D721Med (cell line): Measurements from ENCODE around the gene PPP6C.
"Not testable (repeated sequence)": the region's sequence is repeated elsewhere in the genome, so short reads cannot be mapped to it uniquely, and the experiment has no call there.

Experiments
- DNase-seq: peaks from one replicate; pipeline ENCODE4 v3.0.0; 2011; ENCODE audit warnings: low spot score; ENCODE audit not compliant: insufficient read length
- FAIRE-seq: peaks from 2 replicates; lab custom pipeline; 2011; peaks lifted over from hg19 to GRCh38; lab: Jason Lieb, UNC
- TF ChIP-seq, protein P1 (sequence below): IDR thresholded peaks from 2 replicates; pipeline ENCODE4 v1.5.1; 2012; ENCODE audit warnings: mild to moderate bottlenecking, control low read depth; ENCODE audit not compliant: insufficient read depth; ENCODE audit errors: missing control alignments

Gene PPP6C

DNA sequence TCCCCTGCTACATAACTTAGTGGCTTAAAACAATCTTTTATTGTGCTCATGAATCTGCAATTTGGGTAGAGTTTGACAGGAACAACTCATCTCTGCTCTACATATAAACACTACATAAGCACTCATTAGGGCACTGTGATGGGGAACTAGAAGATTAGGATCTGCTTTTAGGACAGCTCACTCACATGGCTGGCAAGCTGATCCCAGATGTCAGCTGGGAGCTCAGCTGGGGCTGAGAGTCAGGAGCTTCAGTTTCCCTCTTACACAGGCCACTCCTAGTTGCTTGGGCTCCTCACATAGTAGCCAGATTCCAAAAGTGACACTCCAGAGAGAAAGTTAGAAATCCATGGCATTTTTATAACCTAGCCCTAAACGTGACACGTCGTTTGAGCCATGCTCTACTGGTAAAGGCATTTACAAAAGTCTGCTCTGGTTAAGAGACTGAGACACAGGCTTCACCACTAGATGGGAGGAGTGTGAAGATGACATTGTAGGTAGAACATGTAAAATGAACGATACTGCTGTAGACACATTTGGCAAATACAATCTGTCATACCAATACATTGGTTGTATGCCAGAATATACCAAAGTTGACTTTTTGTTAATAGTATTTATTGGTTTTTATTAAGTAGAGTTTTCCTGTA lies 69.8 kb downstream of the PPP6C start:
- DNase-seq (no peak), FAIRE-seq (no peak)
- TF ChIP-seq, protein P1, sequence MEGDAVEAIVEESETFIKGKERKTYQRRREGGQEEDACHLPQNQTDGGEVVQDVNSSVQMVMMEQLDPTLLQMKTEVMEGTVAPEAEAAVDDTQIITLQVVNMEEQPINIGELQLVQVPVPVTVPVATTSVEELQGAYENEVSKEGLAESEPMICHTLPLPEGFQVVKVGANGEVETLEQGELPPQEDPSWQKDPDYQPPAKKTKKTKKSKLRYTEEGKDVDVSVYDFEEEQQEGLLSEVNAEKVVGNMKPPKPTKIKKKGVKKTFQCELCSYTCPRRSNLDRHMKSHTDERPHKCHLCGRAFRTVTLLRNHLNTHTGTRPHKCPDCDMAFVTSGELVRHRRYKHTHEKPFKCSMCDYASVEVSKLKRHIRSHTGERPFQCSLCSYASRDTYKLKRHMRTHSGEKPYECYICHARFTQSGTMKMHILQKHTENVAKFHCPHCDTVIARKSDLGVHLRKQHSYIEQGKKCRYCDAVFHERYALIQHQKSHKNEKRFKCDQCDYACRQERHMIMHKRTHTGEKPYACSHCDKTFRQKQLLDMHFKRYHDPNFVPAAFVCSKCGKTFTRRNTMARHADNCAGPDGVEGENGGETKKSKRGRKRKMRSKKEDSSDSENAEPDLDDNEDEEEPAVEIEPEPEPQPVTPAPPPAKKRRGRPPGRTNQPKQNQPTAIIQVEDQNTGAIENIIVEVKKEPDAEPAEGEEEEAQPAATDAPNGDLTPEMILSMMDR: no peak

DNA sequence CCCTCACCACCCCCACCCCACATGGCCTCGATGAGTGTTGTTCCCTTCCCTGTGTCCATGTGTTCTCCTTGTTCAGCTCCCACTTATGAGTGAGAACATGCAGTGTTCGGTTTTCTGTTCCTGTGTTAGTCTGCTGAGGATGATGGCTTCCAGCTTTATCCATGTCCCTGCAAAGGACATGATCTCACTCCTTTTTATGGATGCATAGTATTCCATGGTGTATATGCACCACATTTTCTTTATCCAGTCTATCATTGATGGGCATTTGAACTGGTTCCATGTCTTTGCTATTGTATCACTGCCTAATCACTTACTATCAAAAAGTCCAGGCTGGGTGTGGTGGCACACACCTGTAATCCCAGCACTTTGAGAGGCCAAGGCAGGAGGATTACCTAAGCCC lies 70.9 kb downstream of the PPP6C start:
- FAIRE-seq, DNase-seq: not testable (repeated sequence)

DNA sequence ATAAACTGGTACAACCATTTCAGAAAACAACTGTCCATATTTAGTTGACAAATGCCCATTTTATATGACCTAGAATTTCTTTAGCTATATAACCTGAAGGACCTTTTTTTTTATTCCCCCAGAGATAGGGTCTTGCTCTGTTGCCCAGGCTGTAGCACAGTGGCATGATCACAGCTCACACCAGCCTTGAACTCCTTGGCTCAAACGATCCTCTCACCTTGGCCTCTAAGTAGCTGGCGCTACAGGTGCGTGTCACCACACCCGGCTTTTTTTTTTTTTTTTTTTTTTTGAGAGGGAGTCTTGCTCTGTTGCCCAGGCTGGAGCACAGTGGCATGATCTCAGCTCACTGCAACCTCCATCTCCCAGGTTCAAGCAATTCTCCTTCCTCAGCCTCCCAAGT lies 75.1 kb downstream of the PPP6C start:
- not testable (repeated sequence) for DNase-seq, FAIRE-seq

DNA sequence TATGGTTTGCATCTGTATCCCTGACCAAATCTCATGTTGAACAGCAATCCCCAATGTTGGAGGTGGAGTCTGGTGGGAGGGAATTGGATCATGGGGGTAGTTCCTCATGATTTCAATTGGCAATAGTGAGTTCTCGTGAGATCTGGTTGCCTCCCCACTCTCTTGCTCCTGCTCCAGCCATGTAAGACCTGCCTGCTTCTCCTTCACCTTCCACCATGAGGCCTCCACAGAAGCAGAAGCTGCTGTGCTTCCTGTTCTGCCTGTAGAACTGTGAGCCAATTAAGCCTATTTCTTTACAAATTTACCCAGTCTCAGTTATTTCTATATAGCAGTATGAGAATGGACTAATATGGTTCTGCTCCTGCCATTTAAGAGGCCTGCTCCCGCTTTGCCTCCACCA lies 79.1 kb downstream of the PPP6C start:
- no peak for DNase-seq
- TF ChIP-seq, protein P1: no peak
- FAIRE-seq: no peak

DNA sequence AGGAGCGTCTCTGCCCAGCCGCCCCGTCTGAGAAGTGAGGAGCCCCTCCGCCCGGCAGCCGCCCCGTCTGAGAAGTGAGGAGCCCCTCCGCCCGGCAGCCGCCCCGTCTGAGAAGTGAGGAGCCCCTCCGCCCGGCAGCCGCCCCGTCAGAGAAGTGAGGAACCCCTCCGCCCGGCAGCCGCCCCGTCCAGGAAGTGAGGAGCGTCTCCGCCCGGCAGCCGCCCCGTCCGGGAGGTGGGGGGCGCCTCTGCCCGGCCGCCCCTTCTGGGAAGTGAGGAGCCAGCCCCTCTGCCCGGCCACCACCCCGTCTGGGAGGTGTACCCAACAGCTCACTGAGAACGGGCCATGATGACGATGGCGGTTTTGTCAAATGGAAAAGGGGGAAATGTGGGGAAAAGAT lies 81.1 kb downstream of the PPP6C start:
- not testable (repeated sequence) for FAIRE-seq, DNase-seq

DNA sequence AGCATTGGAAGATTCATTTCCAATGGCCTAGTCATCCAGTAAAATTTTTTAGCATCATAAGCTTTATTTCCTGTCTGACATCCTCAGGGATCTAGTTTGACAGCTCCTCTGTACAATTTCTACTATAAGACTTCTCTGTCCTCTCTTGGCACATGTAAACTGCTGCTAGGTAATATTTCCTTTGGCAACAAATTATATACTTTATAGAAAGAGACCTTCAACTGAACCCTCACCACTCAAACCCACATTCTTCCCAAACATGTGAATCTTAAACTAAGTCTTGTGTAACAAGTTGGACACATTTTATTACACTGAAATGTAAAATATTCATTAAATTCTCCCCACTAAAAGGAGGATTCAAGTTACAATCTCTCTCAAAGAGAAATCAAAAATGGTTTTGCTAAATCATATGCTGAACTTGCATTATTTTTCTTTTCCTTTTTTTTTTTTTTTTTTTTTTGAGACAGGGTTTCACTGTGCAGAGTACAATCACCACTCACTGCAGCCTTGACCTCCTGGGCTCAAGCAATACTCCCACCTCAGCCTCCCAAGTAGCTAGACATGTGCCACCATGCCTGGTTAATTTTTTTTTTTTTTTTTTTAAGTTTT lies 83.2 kb downstream of the PPP6C start:
- DNase-seq: no peak
- TF ChIP-seq, protein P1: no peak
- no peak for FAIRE-seq

DNA sequence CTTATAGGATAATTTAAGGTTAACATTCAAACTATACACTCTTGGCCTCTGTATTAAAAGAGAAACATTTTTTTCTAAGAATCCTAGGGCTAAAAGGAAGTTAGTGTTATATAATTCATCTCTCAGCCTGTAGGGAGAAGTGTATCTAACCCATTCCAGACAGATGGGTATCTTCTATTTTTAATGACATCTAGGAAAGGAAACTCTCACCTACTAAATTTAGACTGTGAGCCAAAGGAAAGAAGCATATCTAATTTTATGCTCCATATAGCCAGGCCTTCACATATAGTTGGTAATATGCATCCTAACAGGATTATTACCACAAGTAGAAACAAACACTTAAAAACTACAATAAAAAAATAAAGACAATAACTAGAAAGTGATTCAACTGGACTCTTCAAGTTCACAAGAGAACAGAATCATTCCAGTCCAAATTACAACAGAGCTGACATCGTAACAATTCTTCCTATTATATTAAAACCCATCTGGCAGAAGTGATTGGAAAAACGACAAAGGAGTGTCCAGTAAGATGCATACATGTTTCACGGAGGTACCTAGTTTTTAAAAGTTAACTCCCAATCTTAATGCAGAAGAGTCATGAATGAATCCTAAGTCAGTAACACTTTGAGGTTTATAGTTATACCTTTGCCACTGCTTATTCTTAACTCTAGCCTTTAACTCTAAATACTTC lies 85.7 kb downstream of the PPP6C start:
- DNase-seq (no peak), FAIRE-seq (no peak)
- TF ChIP-seq, protein P1: no peak

DNA sequence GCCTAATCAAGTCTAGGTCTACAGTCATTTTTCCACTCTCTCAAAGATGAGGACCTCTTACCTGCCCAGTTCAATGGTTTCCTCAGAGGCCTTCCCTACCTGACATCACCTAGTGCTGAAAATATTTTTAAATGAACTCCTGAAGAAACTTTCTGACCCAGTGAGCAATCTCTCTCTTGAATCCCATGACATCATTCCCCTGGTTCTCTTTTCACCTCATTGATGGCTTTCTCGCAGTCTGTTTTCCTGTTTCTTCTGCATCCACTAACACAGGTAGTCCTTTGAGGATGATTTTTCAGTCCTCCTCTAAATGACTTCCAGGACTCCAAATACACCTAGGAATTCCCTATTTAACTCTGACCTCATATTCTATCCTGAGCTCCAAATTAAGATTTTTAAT lies 86.6 kb downstream of the PPP6C start:
- FAIRE-seq (no peak), DNase-seq (no peak)
- TF ChIP-seq, protein P1: no peak
